ENCODE measurements around the gene RAB15. TPM values are rescaled to one million over a fixed set of nuclear protein-coding genes. Genes with fewer than 3 reads are reported as not detected.

RAB15 gene
- total and polyA plus RNA-seq, 2 of the 8 experiments (the other 6 are each of a cell fraction or from before 2014, with no cell fraction given) = 38.8 to 58.1 TPM

DNA sequence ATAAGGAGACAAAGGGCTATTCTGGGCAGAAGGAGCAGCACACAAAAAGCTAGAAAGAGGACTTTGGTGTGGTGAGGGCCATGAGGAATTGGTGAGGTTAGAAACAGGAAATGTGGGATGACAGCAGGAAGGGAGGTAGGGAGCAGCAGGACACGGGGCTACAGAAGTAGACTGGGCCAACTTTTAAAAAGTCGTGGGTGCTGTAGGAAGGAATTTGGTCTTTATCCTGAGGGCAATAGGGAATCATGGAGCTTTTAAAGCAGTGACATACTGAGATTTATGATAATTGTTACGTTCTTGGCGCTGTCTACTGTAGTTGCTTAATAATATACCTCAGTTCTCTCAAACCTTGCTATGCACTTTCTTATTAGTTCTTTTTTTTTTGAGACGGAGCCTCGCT lies 66.1 kb downstream of the RAB15 start (continued):
- TF ChIP-seq, protein P1, sequence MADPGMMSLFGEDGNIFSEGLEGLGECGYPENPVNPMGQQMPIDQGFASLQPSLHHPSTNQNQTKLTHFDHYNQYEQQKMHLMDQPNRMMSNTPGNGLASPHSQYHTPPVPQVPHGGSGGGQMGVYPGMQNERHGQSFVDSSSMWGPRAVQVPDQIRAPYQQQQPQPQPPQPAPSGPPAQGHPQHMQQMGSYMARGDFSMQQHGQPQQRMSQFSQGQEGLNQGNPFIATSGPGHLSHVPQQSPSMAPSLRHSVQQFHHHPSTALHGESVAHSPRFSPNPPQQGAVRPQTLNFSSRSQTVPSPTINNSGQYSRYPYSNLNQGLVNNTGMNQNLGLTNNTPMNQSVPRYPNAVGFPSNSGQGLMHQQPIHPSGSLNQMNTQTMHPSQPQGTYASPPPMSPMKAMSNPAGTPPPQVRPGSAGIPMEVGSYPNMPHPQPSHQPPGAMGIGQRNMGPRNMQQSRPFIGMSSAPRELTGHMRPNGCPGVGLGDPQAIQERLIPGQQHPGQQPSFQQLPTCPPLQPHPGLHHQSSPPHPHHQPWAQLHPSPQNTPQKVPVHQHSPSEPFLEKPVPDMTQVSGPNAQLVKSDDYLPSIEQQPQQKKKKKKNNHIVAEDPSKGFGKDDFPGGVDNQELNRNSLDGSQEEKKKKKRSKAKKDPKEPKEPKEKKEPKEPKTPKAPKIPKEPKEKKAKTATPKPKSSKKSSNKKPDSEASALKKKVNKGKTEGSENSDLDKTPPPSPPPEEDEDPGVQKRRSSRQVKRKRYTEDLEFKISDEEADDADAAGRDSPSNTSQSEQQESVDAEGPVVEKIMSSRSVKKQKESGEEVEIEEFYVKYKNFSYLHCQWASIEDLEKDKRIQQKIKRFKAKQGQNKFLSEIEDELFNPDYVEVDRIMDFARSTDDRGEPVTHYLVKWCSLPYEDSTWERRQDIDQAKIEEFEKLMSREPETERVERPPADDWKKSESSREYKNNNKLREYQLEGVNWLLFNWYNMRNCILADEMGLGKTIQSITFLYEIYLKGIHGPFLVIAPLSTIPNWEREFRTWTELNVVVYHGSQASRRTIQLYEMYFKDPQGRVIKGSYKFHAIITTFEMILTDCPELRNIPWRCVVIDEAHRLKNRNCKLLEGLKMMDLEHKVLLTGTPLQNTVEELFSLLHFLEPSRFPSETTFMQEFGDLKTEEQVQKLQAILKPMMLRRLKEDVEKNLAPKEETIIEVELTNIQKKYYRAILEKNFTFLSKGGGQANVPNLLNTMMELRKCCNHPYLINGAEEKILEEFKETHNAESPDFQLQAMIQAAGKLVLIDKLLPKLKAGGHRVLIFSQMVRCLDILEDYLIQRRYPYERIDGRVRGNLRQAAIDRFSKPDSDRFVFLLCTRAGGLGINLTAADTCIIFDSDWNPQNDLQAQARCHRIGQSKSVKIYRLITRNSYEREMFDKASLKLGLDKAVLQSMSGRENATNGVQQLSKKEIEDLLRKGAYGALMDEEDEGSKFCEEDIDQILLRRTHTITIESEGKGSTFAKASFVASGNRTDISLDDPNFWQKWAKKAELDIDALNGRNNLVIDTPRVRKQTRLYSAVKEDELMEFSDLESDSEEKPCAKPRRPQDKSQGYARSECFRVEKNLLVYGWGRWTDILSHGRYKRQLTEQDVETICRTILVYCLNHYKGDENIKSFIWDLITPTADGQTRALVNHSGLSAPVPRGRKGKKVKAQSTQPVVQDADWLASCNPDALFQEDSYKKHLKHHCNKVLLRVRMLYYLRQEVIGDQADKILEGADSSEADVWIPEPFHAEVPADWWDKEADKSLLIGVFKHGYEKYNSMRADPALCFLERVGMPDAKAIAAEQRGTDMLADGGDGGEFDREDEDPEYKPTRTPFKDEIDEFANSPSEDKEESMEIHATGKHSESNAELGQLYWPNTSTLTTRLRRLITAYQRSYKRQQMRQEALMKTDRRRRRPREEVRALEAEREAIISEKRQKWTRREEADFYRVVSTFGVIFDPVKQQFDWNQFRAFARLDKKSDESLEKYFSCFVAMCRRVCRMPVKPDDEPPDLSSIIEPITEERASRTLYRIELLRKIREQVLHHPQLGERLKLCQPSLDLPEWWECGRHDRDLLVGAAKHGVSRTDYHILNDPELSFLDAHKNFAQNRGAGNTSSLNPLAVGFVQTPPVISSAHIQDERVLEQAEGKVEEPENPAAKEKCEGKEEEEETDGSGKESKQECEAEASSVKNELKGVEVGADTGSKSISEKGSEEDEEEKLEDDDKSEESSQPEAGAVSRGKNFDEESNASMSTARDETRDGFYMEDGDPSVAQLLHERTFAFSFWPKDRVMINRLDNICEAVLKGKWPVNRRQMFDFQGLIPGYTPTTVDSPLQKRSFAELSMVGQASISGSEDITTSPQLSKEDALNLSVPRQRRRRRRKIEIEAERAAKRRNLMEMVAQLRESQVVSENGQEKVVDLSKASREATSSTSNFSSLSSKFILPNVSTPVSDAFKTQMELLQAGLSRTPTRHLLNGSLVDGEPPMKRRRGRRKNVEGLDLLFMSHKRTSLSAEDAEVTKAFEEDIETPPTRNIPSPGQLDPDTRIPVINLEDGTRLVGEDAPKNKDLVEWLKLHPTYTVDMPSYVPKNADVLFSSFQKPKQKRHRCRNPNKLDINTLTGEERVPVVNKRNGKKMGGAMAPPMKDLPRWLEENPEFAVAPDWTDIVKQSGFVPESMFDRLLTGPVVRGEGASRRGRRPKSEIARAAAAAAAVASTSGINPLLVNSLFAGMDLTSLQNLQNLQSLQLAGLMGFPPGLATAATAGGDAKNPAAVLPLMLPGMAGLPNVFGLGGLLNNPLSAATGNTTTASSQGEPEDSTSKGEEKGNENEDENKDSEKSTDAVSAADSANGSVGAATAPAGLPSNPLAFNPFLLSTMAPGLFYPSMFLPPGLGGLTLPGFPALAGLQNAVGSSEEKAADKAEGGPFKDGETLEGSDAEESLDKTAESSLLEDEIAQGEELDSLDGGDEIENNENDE (IDR thresholded peaks at IDR 0.05; ENCODE audit: insufficient replicate concordance, low read length) = no peak
- TF ChIP-seq MAFK (IDR thresholded peaks at IDR 0.05; ENCODE audit: low read depth, low read length) = no peak

Measured in H1 (cell line).